ENCODE results near the gene MYH11. TPM values are rescaled to one million over a fixed set of nuclear protein-coding genes. Genes with fewer than 3 reads are reported as not detected.
A peak's percentile ranks its signal among the peaks of the same experiment; 100 is the strongest.

MYH11 gene
- total RNA-seq, 2 donors from 2014 or later: 0.09 to 0.29 TPM

DNA sequence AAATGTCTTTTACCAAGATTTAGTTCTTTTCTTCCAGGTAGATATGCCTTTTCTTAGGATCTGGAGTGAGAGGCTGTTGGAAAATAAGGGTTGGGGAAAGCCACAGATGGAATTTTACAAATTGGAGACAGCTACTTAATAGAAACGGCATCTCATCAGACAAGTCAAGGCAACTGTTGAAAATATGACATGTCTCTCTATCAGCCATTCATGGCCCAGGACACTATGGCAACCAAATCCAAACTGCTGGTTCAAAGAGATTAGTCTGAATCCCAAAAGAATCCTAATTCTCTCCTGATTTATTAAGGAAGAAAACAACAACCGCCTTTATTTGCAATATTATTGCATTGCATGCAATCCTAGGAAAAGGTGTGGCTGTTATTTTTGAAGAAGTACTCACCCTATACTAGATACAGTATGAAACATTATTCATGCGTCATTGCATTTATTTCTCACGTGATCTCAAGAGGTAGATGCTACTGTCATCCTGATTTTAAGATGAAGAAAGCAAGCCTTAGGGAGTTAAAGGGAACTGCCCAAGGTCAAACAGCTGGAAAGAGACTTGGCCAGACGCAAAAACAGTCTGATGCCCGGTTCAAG is 44.2 kb upstream of the MYH11 start:
- H3K36me3 ChIP-seq (ENCODE audit: control insufficient read depth, insufficient read depth, low read length): no peaks in the 10 kb centered on the region
- H3K9me3 ChIP-seq (ENCODE audit: control insufficient read depth, low read length): no peaks in the 10 kb centered on the region
- H3K4me1 ChIP-seq (ENCODE audit: control insufficient read depth, insufficient read depth, low read length): no peaks in the 10 kb centered on the region
- no peak for DNase-seq
- H3K27me3 ChIP-seq (ENCODE audit: control insufficient read depth, insufficient read depth, low read length, poor library complexity, severe bottlenecking): no peaks in the 10 kb centered on the region
- H3K27ac Mint-ChIP-seq: no peak overlapping the region
- H3K27ac ChIP-seq (ENCODE audit: low read depth, low read length): no peak overlapping the region
- H3K27me3 Mint-ChIP-seq (ENCODE audit: insufficient read depth): peaks cover 3% of the 10 kb centered on the region
- H3K4me3 ChIP-seq (ENCODE audit: low read length): no peak overlapping the region
- no peaks in the 10 kb centered on the region for H3K4me1 Mint-ChIP-seq
- TF ChIP-seq, protein P1, sequence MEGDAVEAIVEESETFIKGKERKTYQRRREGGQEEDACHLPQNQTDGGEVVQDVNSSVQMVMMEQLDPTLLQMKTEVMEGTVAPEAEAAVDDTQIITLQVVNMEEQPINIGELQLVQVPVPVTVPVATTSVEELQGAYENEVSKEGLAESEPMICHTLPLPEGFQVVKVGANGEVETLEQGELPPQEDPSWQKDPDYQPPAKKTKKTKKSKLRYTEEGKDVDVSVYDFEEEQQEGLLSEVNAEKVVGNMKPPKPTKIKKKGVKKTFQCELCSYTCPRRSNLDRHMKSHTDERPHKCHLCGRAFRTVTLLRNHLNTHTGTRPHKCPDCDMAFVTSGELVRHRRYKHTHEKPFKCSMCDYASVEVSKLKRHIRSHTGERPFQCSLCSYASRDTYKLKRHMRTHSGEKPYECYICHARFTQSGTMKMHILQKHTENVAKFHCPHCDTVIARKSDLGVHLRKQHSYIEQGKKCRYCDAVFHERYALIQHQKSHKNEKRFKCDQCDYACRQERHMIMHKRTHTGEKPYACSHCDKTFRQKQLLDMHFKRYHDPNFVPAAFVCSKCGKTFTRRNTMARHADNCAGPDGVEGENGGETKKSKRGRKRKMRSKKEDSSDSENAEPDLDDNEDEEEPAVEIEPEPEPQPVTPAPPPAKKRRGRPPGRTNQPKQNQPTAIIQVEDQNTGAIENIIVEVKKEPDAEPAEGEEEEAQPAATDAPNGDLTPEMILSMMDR (conservative IDR thresholded peaks at IDR 0.05): no peak
- WGBS, 2 experiments (ENCODE audit: insufficient coverage in 1 of 2, insufficient read length in 1 of 2): 92 to 95% methylated on average over 5 to 6 of the region's 6 CpGs
- no peak overlapping the region for H3K9ac ChIP-seq (ENCODE audit: extremely low read depth, low read length, poor library complexity, severe bottlenecking)
- no peak overlapping the region for H3K4me3 Mint-ChIP-seq
- no peaks in the 10 kb centered on the region for H3K9me3 Mint-ChIP-seq
- no peaks in the 10 kb centered on the region for H3K36me3 Mint-ChIP-seq (ENCODE audit: low read depth)

DNA sequence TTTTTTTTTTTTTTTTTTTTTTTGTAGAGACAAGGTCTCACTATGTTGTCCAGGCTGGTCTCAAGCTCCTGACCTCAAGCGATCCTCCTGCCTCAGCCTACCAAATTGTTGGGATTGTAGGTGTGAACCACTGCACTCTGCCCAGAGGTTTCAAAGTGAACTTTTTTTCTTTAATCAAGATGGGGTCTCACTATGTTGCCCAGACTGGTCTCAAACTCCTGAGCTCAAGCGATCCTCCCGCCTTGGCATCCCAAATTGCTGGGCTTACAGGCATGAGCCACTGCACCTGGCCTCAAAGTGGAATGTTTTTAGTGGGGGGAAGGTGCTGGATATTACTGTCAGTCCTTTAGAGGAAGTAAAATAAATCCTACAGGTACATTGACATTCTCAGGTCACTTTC is 43.5 kb upstream of the MYH11 start:
- no peak overlapping the region for H3K4me3 Mint-ChIP-seq

DNA sequence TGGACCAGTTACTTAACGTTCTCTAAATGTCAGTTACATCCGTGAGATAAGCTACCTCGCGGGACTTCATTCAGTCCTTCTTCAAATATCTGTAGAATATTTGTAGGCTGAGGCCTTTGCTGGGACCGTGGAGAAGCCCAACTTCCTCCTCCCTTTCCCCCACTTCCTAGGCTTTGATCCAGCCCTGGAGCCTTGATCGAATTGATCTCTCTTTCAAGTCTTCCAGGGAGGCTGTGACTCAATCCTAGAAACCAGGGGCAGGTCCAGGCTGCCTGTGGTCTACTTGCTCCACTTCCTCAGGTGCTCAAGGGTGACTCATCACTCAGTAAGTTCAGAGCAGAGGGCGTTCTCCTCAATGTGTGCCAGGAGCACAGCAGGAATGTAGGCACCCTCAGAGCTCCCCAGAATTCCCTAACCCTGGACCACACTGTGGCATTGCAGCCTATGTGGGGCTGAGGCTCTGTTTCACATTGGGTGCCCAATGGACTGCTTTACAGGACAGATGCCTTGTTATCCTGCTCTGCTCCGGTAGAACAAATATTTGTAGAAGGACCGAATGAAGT is 42.8 kb upstream of the MYH11 start:
- H3K27ac Mint-ChIP-seq: no peak overlapping the region
- no peaks in the 10 kb centered on the region for H3K9me3 Mint-ChIP-seq
- no peak overlapping the region for H3K27ac ChIP-seq (ENCODE audit: low read depth, low read length)
- WGBS, 2 experiments (ENCODE audit: insufficient coverage in 1 of 2, insufficient read length in 1 of 2): 84 to 85% methylated on average over 6 to 9 of the region's 9 CpGs
- no peaks in the 10 kb centered on the region for H3K27me3 ChIP-seq (ENCODE audit: control insufficient read depth, insufficient read depth, low read length, poor library complexity, severe bottlenecking)
- no peak overlapping the region for H3K4me3 Mint-ChIP-seq
- H3K4me1 ChIP-seq (ENCODE audit: control insufficient read depth, insufficient read depth, low read length): no peaks in the 10 kb centered on the region
- no peak overlapping the region for H3K9ac ChIP-seq (ENCODE audit: extremely low read depth, low read length, poor library complexity, severe bottlenecking)
- peak; percentile 71 for DNase-seq
- H3K36me3 Mint-ChIP-seq (ENCODE audit: low read depth): no peaks in the 10 kb centered on the region
- no peaks in the 10 kb centered on the region for H3K9me3 ChIP-seq (ENCODE audit: control insufficient read depth, low read length)
- no peaks in the 10 kb centered on the region for H3K4me1 Mint-ChIP-seq
- TF ChIP-seq, protein P1 (conservative IDR thresholded peaks at IDR 0.05): no peak
- no peaks in the 10 kb centered on the region for H3K36me3 ChIP-seq (ENCODE audit: control insufficient read depth, insufficient read depth, low read length)
- H3K27me3 Mint-ChIP-seq (ENCODE audit: insufficient read depth): no peaks in the 10 kb centered on the region
- H3K4me3 ChIP-seq (ENCODE audit: low read length): no peak overlapping the region

More for the DNA sequence above, 43.5 kb upstream of the MYH11 start:
- Histone ChIP-seq H3K4me1 (ENCODE audit: control insufficient read depth, insufficient read depth, low read length) (no peaks in the 10 kb centered on the region), H3K9ac (ENCODE audit: extremely low read depth, low read length, poor library complexity, severe bottlenecking) (no peak overlapping the region), H3K36me3 (ENCODE audit: control insufficient read depth, insufficient read depth, low read length) (no peaks in the 10 kb centered on the region), H3K27ac (ENCODE audit: low read depth, low read length) (no peak overlapping the region), H3K4me3 (ENCODE audit: low read length) (no peak overlapping the region), H3K9me3 (ENCODE audit: control insufficient read depth, low read length) (no peaks in the 10 kb centered on the region), H3K27me3 (ENCODE audit: control insufficient read depth, insufficient read depth, low read length, poor library complexity, severe bottlenecking) (no peaks in the 10 kb centered on the region)
- no peaks in the 10 kb centered on the region for H3K9me3 Mint-ChIP-seq
- H3K27me3 Mint-ChIP-seq (ENCODE audit: insufficient read depth): no peaks in the 10 kb centered on the region
- TF ChIP-seq, protein P1 (conservative IDR thresholded peaks at IDR 0.05): no peak
- H3K27ac Mint-ChIP-seq: no peak overlapping the region
- no peaks in the 10 kb centered on the region for H3K36me3 Mint-ChIP-seq (ENCODE audit: low read depth)
- 94% methylated on average over 3 of the region's 3 CpGs; no CpG with 5 or more reads in 1 of the 2 experiments for WGBS, 2 experiments (ENCODE audit: insufficient coverage in 1 of 2, insufficient read length in 1 of 2)
- H3K4me1 Mint-ChIP-seq: no peaks in the 10 kb centered on the region
- no peak for DNase-seq
